GM18519 (cell line): ENCODE data around the gene NELL1.

ENCODE experiments used
- ATAC-seq: cut with Tn5 transposase; IDR thresholded peaks from one replicate; pipeline ENCODE4 v1.9.1; 2021; ENCODE audit warnings: mild to moderate bottlenecking, moderate library complexity; ENCODE audit not compliant: unreplicated experiment, low FRiP score

NELL1 gene

DNA sequence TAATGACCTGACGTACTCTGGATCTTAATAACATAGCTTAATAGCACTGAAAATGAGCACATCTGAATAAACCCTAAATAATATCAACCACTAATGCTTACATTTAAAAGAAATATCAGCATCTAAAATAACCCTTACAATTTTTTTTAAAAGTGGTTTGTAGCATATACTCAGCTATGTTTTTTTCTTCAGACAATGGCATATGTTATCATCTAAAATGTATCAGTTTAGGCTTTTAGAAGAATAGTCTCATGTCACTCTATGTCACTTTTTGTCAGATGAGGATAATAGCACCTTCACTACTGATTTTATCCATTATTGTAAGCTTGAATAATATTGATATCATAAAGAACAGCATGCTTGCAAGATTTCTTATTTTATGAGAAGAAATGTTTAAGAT, 868.6 kb downstream of the NELL1 start:
- ATAC-seq: no peak

DNA sequence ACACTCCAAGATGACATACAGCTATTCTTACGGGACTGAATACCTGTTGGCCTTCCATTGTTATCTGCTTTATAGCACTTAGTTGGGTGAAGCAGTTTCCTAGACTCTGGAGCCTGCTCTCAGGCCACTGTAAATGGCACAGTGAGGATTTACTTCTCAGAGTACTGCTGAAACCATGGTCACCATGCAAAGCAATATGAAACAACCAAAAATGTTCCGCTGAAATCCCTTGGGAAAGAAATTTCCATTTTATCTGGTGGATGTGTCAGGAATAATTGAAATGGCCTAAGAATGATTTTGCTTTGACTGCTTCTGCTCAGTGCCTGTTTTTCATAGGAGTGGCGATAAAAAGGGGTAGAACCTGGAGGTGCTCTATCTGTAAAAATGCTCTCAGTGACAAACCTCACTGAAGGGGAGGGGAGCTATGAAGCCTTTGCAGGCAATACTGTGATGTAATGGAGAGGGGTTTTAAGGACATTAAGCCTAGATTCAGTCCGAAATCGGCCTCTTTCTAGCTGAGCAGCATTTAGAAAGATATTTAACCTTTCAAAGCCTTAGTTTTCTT, 871.9 kb downstream of the NELL1 start:
- ATAC-seq: no peak

DNA sequence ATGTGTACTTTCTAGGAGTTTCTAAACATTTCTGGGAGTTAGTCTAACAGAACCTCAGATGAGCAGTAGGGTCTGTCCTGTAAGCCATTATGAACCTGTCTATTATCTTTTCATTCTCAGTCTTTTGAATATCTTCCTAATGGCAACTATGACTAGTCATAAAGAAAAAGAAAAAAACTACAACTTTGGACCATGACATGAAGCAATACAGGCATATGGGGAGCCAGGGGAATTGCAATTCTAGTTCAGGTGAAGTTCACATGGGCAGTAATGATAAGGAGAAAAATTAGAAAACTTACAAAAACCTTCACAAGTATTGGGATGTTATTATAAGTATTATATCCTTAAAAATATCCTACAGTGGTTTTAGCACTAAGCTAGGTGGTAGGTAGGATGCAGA, 874.5 kb downstream of the NELL1 start:
- ATAC-seq: no peak

DNA sequence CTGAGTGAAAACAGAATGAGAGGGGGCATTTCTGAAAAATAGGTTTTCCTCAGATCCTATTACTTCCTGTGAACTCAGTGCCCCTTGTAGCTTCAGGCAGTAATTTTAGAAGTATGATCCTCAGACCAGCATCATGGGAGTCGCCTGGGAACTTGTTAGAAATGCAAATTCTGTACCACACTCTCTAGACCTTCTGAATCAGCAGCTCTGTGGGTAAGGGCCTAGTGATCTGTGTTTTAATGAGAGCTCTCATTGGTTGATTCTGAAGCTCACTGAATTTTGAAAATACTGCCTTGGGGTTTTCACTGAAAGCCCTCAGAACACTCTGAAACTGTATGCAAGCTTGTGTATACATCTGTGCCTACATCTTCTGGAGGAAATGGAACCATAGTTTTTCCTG, 876.3 kb downstream of the NELL1 start:
- ATAC-seq: no peak

DNA sequence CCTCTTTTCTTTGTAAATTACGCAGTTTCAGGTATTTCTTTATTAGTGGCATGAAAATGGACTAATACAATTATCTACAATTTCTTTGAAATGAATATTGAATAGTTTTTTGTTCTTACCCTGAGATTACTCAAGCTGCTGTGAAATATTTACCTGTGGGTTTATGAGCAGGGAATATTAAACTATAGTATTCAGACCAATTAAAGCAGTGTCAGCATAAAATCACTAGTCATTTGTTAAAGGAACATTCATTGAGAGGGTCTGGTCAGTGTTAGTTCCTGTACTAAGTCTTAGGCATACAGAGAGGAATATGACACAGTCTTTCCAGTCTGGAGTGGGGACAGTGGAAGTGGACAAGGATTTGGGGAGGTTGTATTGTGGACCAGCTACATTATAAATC, 877.3 kb downstream of the NELL1 start:
- ATAC-seq: no peak

DNA sequence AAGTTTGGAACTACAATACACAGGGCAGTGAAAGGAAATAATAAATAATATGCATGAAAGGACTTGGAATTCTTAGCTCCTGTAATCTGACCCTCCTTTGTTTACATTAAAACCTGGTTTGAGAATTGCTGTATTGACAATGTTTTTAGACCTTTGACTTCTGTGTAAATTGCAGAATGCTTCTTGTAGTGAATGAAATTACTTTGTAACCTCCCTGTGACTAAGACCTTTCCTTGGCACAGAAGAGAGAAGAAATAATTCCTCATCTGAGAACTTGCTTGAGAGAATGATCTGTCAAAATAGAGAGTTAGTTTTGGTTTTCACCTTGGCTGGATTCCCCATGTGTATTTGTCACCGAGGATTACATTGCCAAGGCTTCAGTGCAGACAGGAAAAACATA, 883.5 kb downstream of the NELL1 start:
- no peak for ATAC-seq

DNA sequence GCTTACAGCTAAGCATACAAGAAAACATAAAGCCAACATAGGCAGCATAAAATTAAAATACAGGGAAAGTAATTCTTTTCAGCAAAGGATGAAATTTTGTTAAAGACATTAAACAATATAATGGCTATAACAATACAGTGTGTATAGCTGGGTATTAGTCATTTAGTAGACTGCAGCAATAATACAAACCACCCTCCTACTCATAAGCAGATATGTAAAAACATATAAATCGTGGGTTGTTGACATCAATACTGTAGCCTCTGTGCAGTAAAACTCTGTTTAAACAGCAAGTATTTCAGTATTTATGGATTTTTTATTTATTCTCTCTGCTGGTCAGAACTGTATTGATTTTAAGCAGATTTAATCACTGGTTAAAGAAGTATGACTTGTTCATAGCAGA, 884.4 kb downstream of the NELL1 start:
- no peak for ATAC-seq

DNA sequence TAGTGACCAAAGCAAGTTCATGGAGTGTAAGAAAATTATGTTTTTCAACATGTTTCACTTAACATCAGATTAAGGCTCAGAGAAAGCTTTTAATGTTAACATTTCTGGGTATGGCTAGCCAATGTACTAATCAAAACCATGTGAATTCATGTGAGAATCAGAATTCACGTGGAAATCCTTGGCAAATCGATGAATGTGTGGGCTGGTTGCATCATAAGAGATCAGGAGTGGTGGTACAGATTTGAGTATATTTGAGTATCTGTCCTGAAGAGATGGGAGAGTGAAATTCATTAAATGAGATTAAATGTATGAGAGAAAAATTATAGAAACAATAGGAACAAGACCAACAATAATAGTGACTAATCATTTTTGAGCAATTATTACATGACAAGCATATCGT, 884.9 kb downstream of the NELL1 start:
- no peak for ATAC-seq

DNA sequence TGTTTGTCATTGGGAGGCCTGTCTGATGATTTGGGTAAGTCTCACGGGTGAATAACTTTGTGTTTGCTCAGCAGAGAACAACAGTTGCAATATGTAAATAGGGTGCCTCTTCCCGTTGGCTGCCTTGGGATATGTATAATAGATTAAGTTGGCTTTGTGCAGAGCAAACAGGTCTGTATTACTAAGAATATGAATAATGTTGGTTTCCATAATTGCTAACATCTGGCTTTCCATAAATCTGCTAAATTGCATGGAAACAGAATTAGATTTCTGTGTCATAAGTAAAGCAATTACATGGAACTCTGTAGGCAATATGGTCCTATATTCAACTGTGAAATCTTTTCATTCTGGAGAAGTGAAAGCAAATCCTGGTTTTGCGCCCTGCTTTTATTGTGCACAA, 887.5 kb downstream of the NELL1 start:
- no peak for ATAC-seq

DNA sequence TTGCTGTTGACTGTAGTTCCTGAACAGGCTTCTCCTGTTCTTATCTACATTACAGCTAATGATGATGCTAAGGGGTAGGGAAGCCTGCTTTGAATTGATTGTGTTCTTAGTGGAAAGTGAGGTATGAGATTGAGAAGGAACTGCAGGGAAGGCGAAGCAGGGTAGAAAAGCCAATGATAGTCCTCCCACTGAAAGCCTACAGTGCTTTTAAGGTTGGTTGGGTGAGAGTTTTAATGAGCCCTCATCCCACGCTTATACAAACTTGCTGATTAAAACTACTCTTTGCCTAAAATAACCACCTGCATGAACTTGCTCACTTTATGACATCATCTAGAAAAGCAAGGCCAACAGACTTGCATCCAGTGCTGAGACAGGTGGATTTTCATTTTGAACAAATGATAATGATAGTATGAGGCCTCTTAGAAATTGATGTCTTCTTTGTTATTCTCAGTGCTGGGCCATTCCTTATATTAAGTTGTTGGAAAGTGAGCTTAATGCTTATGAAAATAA, 891.1 kb downstream of the NELL1 start:
- no peak for ATAC-seq

DNA sequence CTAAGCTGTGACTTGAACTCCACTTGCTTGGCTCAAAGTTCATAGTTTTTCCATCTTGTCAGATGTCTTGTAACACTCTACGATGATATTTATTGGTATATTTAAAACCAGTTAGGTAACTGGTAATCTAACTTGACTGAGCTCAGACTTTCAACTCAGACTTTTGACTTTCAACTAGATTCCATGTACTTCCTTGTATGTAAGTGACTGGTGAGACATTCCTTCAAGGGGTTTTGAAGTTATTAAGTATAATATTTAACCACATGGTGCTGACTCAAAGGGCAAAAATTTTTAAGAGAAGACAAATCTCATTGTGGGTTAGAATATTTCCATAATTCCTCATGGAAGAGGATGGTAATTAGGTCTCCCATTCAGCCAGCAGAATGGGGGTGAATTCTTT, 892.2 kb downstream of the NELL1 start:
- ATAC-seq: no peak

DNA sequence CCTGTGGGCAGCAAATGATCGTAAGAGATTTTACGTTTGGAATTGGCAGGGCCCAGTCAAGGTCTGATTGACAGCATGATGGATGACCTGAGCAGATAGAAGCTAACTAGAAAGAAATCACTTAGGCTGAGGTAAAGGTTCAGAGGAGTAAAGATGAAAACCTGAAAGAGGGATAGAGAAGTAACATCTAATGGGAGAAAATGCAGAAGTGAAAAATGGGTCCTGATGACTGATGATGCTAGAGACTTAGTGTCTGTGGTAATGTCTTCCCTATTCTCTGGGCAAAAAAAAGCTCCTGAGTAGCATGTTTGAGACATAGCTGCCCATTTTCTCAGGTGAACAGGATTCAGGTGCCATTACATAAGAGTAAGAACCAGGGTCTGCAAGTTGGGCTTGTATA, 894.7 kb downstream of the NELL1 start:
- ATAC-seq: no peak

DNA sequence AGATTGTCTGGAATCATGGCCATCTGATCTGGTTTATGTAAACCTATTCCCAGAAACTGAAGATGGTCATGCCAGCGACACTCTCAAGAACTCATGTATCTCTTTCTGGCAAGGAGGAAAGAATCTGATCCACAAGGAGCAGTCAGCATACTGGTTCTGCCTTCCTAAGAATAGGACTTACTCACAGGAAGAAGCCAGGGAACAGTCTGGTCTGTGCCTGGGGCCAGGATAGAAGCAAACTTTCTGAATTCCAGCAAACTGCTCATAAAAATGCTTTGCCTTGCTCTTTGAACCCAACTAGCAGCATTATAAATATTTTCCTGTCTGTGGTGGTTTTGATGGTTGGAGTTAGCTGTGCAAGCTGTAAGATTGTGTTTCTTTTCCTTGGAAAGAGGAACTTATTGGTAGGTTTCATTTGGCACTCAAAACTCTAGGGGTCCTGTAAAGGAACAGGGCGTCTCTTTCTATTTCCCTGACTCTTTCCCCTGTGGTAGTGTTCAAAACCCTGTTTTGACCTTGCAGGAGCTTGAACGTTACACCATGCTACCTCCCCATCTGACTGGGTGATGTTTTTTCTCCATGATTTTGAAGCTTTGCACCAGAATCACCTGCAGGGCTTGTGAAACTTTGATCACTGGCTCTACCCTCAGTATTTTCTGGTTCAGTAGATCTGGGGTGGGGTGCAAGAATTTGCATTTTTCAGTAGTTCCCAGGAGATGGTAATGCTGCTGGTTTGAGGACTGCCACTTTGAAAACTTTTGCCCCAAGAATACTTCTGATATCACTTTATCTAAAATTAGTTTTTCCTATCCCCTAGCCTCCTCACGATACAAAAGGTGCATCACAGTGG, 895.7 kb downstream of the NELL1 start:
- no peak for ATAC-seq

DNA sequence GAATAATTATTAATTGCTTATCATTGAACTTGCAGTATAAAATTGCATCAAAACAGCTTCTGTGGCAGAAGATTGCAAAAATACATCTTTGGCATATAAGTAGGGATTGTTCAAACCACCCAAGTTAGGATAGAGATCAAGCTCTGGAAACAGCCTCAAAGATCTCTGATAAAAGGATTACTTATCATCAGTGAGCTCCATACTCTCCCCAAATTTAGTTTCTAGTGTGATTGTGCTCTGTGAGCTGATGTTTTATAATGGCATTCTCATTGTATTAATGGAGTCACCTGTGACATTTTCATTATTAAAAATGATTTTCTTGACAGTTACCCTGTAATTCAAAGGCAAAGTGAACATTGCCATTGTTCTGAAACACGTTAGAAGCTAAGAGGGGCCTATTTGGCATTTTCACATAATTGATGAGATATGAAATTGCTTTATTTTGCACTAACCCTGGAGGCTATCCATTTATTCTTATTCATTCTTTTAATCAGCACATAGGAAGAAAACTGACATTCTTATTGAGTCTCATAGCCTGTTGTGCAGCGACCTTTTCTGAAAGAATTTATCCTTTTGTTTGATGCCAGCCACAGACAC, 897.2 kb downstream of the NELL1 start:
- no peak for ATAC-seq

DNA sequence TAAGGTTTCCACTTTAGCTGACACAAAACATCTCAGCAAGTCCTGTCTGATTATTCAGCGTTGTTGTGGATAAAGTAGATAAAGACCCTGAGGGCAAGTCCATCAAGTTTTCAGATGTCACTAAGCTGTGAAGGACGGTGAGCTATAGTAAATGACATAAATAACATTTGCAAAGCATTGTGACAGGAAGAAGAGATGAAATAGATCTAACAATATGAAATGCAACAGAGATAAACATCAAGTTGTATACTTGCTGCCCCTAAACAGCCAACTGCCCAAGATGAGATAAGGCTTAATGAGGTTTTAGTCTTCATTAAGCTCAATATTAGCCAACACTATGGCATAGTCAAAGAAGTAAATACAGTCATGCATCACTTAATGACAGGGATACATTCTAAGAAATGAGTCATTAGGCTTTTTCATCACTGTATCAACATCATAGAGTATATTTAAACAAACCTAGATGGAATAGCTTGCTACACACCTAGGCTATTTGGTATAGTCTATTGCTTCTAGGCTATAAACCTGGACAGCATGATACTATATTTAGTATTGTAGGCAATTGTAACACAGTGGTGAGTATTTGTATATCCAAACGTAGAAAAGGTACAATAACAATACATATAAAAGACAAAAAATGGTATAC, 898.4 kb downstream of the NELL1 start:
- no peak for ATAC-seq

DNA sequence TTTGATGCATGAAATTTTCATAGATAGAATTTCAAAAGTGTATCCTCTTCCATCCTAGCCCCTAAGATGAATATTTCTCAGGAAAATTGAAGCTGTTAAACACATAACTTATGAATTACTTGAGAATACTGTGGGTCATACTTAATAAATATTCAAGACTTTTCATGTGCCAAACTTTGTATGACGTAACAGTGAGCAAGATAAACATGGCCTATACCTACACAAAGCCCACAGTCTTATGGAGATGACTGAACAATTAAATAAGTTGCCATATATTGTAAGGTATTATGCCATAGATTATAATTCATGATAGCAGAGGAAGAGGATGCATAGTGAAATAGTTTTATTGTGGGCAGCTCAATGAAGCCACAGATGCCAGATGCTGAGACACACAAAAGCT, 902.8 kb downstream of the NELL1 start:
- no peak for ATAC-seq

DNA sequence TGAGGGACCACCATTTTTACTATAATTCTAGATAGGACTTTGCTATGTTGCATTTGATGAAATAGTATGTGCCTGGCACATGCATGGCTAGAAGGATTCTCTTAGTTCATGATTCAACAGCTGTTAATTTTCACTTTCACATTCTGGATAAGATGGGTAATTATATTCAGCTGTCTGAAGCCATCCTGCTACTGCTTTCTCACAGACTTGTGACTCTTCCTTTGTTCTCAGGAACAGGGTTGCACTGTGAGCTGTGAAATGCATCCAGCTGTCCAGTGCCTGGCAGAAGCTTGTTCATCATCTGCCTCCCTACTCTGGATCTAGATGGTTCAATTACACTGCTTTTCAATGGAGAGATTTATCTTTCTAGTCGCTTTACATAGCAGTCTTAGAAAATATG, 913.4 kb downstream of the NELL1 start:
- no peak for ATAC-seq

DNA sequence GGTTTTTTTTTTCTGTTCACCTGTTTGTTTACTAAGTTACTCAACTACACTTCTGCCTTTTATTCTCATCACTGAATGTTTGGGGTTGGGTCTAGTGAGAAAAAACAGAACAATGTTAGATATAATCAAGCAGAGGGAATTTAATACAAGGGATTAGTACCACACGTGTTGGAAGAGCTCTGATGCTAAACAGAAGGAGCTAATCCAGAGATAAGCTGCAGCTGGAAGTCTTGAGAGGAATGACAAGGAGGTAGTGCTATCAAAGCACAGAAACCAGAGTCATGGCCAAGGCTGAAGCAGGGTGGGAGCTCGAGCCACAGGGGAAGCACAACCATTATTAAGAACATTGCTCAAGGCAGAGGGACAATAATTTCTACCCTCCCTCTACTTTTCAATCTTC, 919.4 kb downstream of the NELL1 start:
- no peak for ATAC-seq

DNA sequence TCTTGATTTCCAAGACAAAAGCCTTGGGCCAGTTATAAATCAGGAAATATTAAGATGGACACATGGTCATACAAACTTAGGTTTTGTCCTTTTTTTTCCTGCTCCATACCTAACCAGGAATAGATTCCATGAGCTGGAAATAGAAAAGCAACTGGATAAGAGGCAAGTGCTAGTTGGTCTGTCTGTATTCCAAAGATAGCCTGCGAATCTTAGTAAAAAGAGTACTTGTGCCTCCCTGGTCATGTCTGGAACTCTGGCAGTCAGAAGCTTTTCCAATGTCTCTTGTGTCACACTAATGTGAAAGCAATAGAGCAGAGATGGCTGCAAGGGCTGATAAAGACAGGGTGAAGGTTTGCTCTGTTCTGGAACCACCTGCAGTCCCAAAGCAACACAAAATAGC, 933.3 kb downstream of the NELL1 start:
- ATAC-seq: no peak

DNA sequence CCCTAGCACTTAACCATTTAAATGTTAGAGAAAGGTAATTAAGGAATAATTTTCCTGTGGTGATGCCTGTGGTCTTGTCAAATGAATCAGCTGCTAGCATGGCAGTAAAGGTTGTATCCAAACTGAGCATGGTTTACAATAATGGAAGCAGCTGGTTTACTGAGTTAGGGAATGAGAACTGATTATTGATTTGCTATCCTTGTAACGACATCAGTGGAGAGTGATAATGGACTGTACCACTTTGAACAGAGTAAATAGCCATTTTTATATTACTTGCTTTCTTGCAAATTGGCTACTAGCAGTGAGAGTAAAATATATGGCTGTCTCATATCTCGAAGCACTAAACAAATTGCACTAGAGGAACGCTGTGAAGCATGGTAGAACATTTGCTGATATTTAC, 934.5 kb downstream of the NELL1 start:
- ATAC-seq: no peak

DNA sequence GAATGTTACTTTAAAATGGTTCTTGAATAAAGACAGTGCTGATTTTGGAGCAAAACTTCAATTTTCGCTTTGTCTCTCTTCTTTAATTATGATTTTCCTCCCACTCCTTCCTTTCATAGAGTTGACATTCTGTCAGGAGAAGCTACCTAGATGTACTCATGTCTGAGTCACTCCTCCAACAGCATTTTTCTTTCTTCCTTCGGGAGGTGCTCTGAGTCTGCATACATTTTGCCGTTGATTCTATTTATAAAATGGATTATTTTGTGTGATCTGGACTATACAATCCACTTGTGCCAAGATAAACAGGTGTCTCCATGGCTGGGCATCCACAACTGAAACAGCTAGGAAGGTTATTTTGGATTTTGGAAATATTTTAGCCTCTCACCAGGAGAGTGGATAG, 935.2 kb downstream of the NELL1 start:
- no peak for ATAC-seq
